ENCODE measurements around the gene PRICKLE3.

Gene PRICKLE3

GRCh38 chrX:49186125-49187027, at the start of gene PRICKLE3:
Gene PRICKLE3, minus strand, starts transcription at chrX:49186373. Its CDS starts 76 bp downstream, at chrX:49186297.
- peak; percentile 21; the same call in 1 of the 2 replicates for TF ChIP-seq CTCF (conservative IDR thresholded peaks at IDR 0.05; ENCODE audit: low read length)

GRCh38 chrX:49233887-49234555, 47.8 kb upstream of the PRICKLE3 start:
- DNase-seq (ENCODE audit: low read depth): no peak
- H3K4me3 ChIP-seq (ENCODE audit: low read length): no peak overlapping the region
- TF ChIP-seq CTCF (conservative IDR thresholded peaks at IDR 0.05; ENCODE audit: low read length): no peak

More at GRCh38 chrX:49186125-49187027, at the start of gene PRICKLE3:
- peak within 1 kb of the TSS; percentile 73 for H3K4me3 ChIP-seq (ENCODE audit: low read length)
- peak; percentile 52 for DNase-seq (ENCODE audit: low read depth)

- DNase-seq (ENCODE audit: low read depth): no peak
- no peak for TF ChIP-seq CTCF (conservative IDR thresholded peaks at IDR 0.05; ENCODE audit: low read length)
- no peak within 1 kb of the TSS for H3K4me3 ChIP-seq (ENCODE audit: low read length)
Measured at GRCh38 chrX:49233176-49233575, 47.0 kb upstream of the PRICKLE3 start, which contains the start of gene CACNA1F. Gene CACNA1F, minus strand, starts transcription at chrX:49233340. Its CDS starts 31 bp downstream, at chrX:49233309.

GRCh38 chrX:49232525-49232924, 46.4 kb upstream of the PRICKLE3 start:
- no peak for DNase-seq (ENCODE audit: low read depth)
- no peak for TF ChIP-seq CTCF (conservative IDR thresholded peaks at IDR 0.05; ENCODE audit: low read length)
- no peak overlapping the region for H3K4me3 ChIP-seq (ENCODE audit: low read length)

GRCh38 chrX:49231333-49232000, 45.3 kb upstream of the PRICKLE3 start:
- TF ChIP-seq CTCF (conservative IDR thresholded peaks at IDR 0.05; ENCODE audit: low read length): no peak
- no peak overlapping the region for H3K4me3 ChIP-seq (ENCODE audit: low read length)
- no peak for DNase-seq (ENCODE audit: low read depth)

- no peak overlapping the region; the same call in 1 of the 2 replicates for H3K4me3 ChIP-seq (ENCODE audit: low read length)
- TF ChIP-seq CTCF (conservative IDR thresholded peaks at IDR 0.05; ENCODE audit: low read length): no peak
- DNase-seq (ENCODE audit: low read depth): no peak
Measured at GRCh38 chrX:49230500-49231232, 44.5 kb upstream of the PRICKLE3 start.
